Activated CD4-positive, CD25-positive, alpha-beta regulatory T cell (primary cell): Measurements from ENCODE around the gene CHMP2A.
"Not testable (repeated sequence)": the region's sequence is repeated elsewhere in the genome, so short reads cannot be mapped to it uniquely, and the experiment has no call there.

Experiments used
- DNase-seq, 4 experiments: peaks; one replicate each; lab custom pipeline; 2025; lab: John Stamatoyannopoulos, UW

Gene CHMP2A

DNA sequence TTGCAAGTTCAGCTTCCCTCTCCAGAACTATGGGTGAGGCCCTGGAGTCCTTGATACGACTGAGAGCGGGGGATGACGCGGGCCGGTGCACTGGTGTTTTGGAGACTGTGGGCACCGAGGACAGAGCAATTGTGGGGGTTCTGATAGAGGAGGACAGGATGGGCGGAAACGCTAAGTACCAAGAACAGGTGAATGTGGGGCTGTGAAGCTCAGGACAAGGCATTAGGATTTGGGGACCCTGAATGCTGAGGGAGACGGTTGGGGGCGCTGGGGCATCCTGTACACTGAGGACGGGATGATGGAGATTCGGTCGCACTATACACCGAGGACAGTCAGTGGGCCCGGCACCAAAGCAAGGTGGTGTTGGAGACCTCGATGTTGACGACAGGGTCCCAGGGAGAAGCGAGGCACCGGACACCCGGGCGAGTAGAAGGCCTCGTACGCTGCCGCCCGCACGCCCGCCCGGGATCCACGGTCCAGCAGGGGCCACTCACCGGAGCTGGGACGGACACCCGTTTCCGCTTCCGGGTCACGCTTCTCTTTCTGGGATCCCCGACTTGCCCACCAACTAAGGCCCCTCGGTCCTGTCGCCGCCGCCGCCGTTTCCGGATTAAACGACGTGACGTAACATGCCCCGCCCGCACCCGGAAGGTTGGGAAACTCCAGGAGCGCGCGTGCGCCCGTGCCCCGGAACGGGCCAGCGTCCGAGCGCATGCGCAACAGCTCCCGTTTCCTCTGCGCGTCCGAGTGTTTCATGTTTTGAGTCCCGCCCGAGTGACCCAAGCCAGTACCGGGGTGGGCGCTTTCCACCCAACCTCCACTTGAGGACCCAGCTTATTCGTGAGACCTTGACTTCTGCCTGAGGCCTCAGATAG lies at the start of gene CHMP2A:
TSS of gene CHMP2A (minus strand) at position 612 of the 875 bp plus-strand sequence. CDS start 893 bp downstream, outside the sequence.
- no peak for DNase-seq

DNA sequence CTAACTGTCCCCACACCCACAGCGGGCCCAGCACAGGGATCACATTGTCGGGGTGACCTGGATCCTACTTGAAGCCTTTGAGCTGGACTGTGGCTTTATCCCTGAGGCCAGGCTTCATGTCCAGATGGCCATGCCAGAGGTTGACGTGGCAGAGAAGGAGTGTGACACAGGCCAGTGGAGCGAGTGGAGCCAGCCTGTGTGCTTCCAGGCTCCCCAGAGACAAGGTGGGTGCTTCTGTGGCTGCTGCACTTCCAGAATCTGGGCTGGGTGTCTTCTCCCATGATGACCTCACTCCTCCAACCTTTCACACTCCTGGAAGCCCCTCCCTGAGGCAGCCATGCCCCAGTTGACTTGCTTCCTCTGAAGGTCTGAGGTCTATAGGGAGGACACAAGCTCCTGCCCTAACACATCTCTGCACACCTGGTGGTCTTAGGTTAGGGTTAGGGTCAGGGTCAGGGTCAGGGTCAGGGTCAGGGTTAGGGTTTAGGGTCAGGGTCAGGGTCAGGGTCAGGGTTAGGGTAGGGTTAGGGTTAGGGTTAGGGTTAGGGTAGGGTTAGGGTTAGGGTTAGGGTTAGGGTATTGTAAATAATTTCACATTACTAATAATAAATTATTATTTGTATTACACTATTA lies 31.3 kb upstream of the CHMP2A start:
- DNase-seq = no peak

DNA sequence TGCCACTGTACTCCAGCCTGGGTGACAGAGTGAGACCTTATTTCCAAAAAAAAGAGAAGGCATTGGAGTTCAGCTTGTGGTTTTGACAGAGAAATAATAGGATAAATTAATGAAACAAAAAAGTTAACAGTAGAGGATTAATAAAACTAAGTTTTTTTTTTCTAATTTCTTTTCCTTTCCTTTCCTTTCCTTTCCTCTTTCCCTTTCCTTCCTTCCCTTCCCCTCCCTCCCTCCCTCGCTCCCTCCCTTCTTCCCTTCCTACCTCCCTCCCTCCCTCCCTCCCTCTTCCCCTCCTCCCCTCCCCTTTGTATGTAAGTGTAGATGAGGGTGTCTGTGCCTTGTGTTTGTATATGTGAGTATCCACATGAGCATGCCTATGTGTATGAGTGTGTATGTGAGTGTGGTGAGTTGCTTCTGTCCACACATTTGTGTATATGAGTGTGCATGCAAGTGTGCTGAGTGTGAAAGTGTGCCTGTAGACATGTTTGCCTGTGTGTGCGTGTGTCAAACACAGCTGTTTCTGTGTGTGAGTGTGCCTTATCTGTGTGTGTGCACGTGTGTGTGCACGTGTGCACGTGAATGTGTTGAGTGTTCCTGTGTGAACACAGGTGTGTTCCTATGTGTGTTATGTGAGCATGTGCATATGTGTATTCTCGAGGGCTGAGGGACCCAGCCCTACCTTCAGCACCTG lies 30.7 kb upstream of the CHMP2A start:
- no peak for DNase-seq

DNA sequence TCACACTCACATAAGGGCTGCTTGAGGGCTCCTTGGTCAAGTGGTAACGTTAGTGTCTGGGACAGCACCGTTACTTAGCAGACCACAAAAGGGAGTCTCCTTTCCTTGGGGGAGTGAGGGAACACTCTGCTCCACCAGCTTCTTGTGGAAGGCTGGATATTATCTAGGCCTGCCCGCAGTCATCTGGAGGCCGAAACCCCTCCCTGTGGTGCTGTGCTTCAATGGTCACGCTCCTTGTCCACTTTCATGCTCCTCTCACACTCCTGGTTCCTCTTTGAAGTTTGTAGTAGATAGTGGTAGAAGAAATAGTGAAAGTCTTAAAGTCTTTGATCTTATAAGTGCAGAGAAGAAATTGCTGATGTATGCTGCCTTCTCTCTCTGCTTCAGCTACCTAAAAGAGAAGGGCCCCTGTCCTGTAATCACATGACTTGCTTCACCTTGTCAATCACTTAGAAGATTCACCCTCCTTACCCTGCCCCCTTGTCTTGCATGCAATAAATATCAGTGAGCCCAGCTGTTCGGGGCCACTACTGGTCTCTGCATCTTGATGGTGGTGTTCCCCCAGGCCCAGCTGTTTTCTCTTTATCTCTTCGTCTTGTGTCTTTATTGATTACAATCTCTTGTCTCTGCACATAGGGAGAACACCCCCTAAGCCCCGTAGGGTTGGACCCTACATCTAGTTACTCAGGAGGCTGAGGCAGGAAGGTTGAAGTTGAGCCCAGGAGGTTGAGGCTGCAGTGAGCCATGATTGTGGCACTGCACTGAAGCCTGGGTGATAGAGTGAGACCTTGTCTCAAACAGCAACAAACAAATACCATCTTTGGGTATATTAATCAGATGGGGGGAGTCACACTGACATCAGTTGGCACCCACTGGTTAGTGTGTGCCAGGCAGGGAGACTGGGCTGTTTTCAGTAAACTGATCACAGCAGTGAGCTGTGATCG lies 29.9 kb upstream of the CHMP2A start:
- no peak for DNase-seq

- DNase-seq = no peak
Observed at GRCh38 chr19:58582985-58583384, 28.1 kb upstream of the CHMP2A start.

DNA sequence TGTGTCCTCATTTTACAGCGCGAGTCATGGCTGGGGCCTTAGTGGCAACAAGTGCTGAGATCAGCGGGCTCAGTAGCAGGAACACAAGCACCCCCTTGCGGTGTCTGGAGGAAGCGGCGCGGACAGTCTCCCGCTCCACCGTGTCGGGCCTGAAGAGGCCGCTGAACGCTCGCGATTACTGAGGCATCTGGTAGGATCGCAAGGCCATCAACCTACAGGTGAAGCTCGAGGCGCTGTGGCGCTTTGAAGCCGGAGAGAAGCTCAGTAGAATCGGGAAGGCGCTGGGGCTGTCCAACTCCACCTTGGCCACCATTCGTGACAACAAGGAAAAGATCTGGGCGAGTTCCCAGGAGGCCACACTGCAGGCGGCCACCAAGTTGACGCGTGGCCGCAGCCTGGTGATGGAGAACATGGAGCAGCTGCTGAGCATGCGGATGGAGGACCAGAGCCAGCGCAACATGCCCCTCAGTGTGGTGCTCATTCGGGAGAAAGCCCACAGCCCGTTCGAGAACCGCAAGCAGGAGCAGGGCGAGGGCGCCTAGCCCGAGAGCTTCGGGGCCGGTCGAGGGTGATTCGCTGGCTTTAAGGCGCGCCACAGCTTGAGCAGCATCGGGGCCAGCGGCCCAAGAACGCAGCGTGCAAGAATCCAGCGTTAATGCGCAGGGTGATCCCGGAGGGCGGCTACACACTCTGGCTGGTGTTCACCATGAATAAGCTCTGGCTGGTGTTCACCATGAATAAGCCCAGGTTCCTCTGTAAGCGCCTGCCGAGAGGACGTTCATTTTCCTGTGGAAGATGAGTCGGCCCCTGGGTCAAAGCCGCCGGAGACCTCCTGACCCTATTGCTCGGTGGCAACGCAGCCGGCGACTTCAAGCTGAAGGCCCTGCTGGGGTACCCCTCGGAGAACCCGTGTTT lies 26.6 kb upstream of the CHMP2A start:
- no peak for DNase-seq

- no peak for DNase-seq
Observed at GRCh38 chr19:58579473-58580142, 24.7 kb upstream of the CHMP2A start.

DNA sequence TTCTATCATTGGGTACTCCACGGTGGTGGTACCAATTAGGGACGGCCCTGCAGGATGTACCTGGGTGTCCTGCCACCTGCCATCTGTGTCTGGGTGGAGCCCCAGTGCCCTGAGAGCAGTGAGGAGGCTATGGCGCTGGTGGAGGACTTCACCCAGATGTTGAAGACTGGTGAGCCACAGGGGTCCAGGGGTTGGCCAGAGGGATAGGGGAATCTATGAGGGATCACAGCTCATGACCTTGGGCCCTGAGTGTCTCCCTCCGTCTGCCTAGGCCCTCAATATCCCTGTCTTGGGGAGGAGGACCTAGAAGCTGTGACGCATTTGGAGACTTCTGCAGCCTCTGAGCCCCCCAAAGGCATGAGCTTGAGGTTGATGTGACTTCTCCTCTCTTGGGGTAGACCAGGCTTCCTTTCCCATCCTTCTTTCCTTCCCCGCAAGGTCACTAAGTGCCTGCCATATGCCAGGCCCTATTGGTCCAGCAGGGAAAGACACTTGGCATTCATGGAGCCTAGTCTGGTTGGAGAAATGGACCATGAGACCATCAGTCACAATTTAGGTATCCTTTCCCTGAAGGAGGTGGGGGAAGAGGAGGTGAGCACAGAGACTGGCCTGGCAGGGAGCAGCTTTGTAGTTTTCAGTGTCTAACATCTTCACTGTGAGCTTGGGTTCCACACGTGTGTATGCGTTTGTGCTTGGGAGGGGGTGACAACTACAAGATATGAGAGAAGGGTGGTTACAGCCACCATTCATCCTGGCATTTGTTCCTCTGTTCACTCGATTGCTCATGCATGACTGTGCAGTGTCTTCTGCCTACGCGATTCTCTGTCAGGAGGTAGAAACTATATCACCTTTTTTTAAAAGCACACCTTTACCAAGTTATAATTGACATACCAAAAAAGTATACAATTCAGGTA lies 23.4 kb upstream of the CHMP2A start:
- no peak for DNase-seq

GRCh38 chr19:58577581-58577980 lies 22.7 kb upstream of the CHMP2A start:
- not testable (repeated sequence) for DNase-seq

DNA sequence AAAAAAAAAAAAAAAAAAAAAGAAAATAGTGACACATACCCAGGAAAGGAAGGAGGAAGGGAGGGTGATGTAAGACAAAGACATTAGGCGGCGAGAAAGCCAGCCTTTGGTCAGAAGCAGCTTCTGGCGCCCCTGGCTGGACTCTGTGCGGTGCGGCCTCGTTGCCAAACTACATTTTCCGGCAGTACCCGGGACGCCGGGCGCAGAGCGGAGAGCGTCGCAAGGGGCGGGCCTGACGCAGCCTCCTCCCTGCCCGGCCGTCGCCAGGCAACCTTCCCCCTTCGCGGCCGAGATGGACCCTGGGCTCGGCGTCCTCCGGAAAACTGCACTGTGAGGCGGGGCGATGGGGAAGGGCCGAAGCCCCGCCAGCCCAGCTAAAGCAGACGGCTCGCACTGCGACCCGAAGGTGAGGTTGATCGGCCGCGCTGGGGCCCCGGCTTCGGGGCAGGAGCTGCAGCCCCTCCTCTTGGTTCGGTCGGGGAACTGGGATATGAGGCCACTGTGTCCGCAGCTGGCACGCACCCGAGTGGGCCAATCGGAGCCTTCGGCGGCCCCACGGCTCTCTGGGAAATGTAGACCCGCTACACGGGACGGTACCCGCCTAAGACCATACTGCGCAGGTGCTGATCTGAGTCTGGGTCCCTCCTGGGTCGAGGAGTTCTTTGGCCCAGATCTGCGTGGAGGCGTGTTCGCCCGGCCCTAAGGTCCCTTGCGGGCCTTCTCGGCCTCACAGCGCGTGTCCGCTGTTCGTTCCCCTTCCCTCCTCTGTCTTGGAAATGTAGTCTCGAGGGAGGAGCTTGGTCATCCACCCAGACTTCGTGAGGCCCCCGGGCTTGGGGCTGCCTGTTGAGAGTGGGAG lies 20.5 kb upstream of the CHMP2A start:
- no peak for DNase-seq

GRCh38 chr19:58573658-58574164 lies 18.8 kb upstream of the CHMP2A start:
- DNase-seq = no peak

DNA sequence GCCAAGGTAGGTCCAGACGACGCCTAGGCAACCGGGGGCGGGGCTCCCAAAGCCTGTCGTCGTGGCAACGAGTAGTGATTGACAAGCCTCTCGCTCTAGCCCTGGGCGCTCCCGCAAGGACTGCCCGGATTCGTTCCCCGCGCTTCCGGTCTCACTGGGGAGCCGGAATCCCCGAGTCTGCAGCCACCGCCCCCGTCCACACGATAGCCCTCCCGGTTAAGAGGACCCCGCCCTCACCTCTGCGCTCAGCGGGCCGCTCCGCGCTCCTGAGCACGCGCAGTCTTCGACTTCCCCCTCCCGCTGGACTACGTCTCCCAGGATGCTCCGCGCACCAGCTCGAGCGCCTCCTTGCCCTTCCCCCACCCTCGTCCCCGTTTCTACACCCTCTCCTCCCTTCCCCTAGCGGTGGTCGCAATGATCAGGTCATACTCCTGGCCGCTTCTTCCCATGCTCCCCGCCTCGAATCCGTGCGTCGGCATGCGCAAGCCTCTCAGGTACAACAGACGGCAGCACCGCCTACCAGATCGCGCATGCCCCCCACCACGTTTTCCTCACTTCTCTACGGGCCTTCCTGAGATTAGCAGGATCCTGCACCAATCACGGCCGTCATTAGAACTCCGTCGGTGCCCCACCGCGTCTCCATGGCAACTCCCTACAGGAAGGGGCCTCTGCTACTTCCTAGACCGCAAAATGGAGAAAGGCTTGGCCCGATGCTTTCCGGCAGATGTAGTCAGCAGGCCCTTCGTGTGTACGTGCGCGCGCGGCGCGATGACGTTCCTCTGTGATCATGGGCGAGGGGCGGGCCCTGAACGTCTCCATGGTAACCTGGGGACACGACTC lies 18.1 kb upstream of the CHMP2A start, which contains the start of gene MZF1:
TSS of gene MZF1 (minus strand) at position 518 of the 840 bp plus-strand sequence. CDS start 1,946 bp downstream, outside the sequence.
- DNase-seq = no peak

- no peak for DNase-seq
Observed at GRCh38 chr19:58572026-58572817, 17.3 kb upstream of the CHMP2A start.

DNA sequence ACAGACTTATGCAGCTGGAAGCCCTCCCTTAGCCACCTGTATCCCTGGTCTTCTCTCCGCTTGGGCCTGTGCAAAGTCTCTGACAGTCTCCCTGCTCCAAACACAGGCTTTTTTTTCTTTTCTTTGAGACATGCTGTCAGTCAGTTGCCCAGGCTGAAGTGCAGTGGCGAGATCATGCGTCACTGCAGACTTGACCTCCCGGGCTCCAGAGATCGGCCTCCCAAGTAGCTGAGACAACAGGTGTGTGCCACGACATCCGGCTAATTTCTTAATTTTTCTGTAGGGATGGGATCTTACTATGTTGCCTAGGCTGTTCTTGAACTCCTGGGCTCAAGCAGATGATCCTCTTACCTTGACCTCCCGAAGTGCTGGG lies 16.7 kb upstream of the CHMP2A start:
- DNase-seq = no peak

DNA sequence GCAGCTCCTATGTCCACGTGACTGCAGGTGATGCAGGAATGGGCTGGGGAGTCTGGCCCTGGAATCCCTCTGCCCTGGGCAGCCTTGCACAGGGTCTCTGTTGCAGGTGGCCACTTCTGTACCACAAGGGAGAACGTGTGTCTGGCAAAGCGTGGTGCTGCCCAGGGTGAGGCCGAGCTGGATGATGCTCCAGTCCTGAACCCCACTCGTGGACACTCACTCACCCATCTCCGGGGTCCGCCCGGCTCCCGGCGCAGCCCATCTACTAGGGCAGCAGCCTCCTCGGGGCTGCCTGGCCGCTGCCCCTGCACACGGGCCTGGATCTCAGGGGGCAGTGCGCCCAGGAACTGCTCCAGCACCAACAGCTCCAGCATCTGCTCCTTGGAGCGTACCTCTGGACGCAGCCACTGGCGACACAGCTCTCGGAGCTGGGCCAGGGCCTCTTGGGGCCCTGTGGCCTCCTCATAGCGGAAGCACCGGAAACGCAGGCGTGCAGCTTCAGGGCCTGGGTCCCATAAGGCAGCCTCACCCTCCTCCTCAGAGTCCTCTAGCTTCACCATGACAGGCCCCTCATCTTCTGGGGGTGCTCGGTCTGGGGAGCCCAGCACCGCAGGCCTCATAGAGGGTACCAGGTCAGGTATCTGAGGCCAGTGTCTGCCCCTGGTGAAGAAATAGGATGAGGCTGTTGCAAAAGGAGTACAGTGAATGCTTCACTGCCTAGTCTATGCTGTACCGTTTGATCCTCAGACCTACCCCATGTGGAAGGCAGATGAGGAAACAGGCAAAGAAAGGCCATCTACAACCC lies 16.1 kb upstream of the CHMP2A start:
- no peak for DNase-seq
